Gastrocnemius medialis (tissue), 4 donors: ENCODE data around the gene RARG.

Source experiments
- CTCF ChIP-seq, 5 experiments: fragments of 450-650 bp in 3 of 5; fragments of 200-600 bp in 2 of 5; sonication (generic) in 2 of 5; IDR thresholded peaks in 4 of 5; conservative IDR thresholded peaks in 1 of 5; 1 replicate in 4 of 5; 2 replicates in 1 of 5; pipeline ENCODE4 v1.5.1; 2016 to 2019; ENCODE audit warnings: antibody characterized with exemption in 5 of 5, mild to moderate bottlenecking in 3 of 5, moderate library complexity in 3 of 5
- POLR2A ChIP-seq, 2 donors: fragments of 450-650 bp; IDR thresholded peaks; one replicate each; pipeline ENCODE4 v1.6.1; 2017; ENCODE audit warnings: antibody characterized with exemption in 2 of 2, mild to moderate bottlenecking in 2 of 2, moderate library complexity in 2 of 2

GRCh38 chr12:53231671-53231920, 413 bp downstream of the RARG start:
- TF ChIP-seq POLR2A (IDR thresholded peaks at IDR 0.05), result no peak
- TF ChIP-seq CTCF (IDR thresholded peaks at IDR 0.05 in 4 of 5, conservative IDR thresholded peaks at IDR 0.05 in 1 of 5), result no peak
